K562 (cell line): ENCODE data around the gene DNAI1.

Source experiments
- CREB5 ChIP-seq: fragments of 250-450 bp; sonication (Bioruptor Pico); IDR thresholded peaks from 2 replicates; pipeline ENCODE4 v1.5.0; 2020; ENCODE audit warnings: mild to moderate bottlenecking
- ELF4 ChIP-seq: fragments of 450-650 bp; formaldehyde crosslinking; IDR thresholded peaks from 2 replicates; pipeline ENCODE4 v1.4.0; 2022; ENCODE audit warnings: missing genetic modification characterization
- FOXM1 ChIP-seq, 2 experiments: fragments of 450-650 bp in 1 of 2; sonication (generic) in 1 of 2; formaldehyde crosslinking in 1 of 2; IDR thresholded peaks; 2 replicates each; pipeline versions ENCODE4 v1.6.1 to v1.9.0; 2017 to 2022; ENCODE audit warnings: low read depth in 2 of 2, mild to moderate bottlenecking in 2 of 2, missing genetic modification reagents in 1 of 2, moderate library complexity in 1 of 2
- HDAC6 ChIP-seq: IDR thresholded peaks from 2 replicates; pipeline ENCODE4 v1.6.1; 2012; ENCODE audit warnings: low read depth, mild to moderate bottlenecking, control low read depth, inconsistent platforms, low read length, moderate library complexity
- RBM39 ChIP-seq: fragments of 200-400 bp; formaldehyde crosslinking; optimal IDR thresholded peaks from 2 replicates; pipeline ENCODE3; 2018; ENCODE audit warnings: low read depth, low read length
- STAT5A ChIP-seq: IDR thresholded peaks from 2 replicates; pipeline ENCODE4 v1.6.1; 2012; ENCODE audit warnings: low read length, inconsistent platforms, borderline replicate concordance
- YY1 ChIP-seq, 3 experiments: IDR thresholded peaks; 2 replicates each; pipeline ENCODE4 v1.6.1; 2011; ENCODE audit warnings: low read length in 2 of 3, mild to moderate bottlenecking in 2 of 3, moderate library complexity in 2 of 3, borderline replicate concordance in 1 of 3, control low read depth in 1 of 3, low read depth in 1 of 3; ENCODE audit not compliant: insufficient read depth in 3 of 3, insufficient replicate concordance in 2 of 3, control insufficient read depth in 1 of 3, insufficient read length in 1 of 3; ENCODE audit errors: extremely low read depth in 1 of 3
- ZBTB7A ChIP-seq: IDR thresholded peaks from 2 replicates; pipeline ENCODE4 v1.6.1; 2011; ENCODE audit warnings: low read depth, mild to moderate bottlenecking, low read length, moderate library complexity, borderline replicate concordance; ENCODE audit not compliant: control insufficient read depth
- TF ChIP-seq, protein P1 (sequence below), 3 experiments: IDR thresholded peaks in 2 of 3; conservative IDR thresholded peaks in 1 of 3; 2 replicates each; pipeline ENCODE4 v1.5.1; 2011 to 2012; ENCODE audit warnings: low read length in 3 of 3, mild to moderate bottlenecking in 3 of 3, control low read depth in 2 of 3, improper control_type of control experiment in 1 of 3, inconsistent platforms in 1 of 3, low read depth in 1 of 3, mixed read lengths in 1 of 3, moderate library complexity in 1 of 3; ENCODE audit not compliant: insufficient read depth in 2 of 3

- TF ChIP-seq FOXM1 (IDR thresholded peaks at IDR 0.05; ENCODE audit: low read depth): no peak
- no peak for TF ChIP-seq FOXM1 (CRISPR knock-in tag; IDR thresholded peaks at IDR 0.05; ENCODE audit: low read depth)
- no peak for TF ChIP-seq RBM39
- no peak for TF ChIP-seq YY1 (IDR thresholded peaks at IDR 0.05; ENCODE audit: borderline replicate concordance in 1 of 3, control insufficient read depth in 1 of 3, extremely low read depth in 1 of 3, insufficient read depth in 3 of 3, insufficient read length in 1 of 3, insufficient replicate concordance in 2 of 3, low read depth in 1 of 3, low read length in 2 of 3)
- TF ChIP-seq ELF4 (CRISPR knock-in tag): no peak
- TF ChIP-seq HDAC6: no peak
- no peak for TF ChIP-seq STAT5A
- TF ChIP-seq, protein P1, sequence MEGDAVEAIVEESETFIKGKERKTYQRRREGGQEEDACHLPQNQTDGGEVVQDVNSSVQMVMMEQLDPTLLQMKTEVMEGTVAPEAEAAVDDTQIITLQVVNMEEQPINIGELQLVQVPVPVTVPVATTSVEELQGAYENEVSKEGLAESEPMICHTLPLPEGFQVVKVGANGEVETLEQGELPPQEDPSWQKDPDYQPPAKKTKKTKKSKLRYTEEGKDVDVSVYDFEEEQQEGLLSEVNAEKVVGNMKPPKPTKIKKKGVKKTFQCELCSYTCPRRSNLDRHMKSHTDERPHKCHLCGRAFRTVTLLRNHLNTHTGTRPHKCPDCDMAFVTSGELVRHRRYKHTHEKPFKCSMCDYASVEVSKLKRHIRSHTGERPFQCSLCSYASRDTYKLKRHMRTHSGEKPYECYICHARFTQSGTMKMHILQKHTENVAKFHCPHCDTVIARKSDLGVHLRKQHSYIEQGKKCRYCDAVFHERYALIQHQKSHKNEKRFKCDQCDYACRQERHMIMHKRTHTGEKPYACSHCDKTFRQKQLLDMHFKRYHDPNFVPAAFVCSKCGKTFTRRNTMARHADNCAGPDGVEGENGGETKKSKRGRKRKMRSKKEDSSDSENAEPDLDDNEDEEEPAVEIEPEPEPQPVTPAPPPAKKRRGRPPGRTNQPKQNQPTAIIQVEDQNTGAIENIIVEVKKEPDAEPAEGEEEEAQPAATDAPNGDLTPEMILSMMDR (IDR thresholded peaks at IDR 0.05 in 2 of 3, conservative IDR thresholded peaks at IDR 0.05 in 1 of 3; ENCODE audit: insufficient read depth in 2 of 3, low read depth in 1 of 3, low read length in 3 of 3): no peak
- TF ChIP-seq CREB5 (CRISPR knock-in tag): no peak
- TF ChIP-seq ZBTB7A: no peak
These were observed 11.7 kb upstream of the DNAI1 start for GRCh38 chr9:34446951-34447350.
